GM10266 (cell line): Measurements from ENCODE around the gene SERPING1.

Experiments used
- DNase-seq: peaks from one replicate; pipeline ENCODE4 v3.0.0; 2012; ENCODE audit errors: extremely low spot score
- TF ChIP-seq, protein P1 (sequence below): IDR thresholded peaks from 2 replicates; pipeline ENCODE4 v1.5.1; 2012; ENCODE audit warnings: mild to moderate bottlenecking, low read depth; ENCODE audit not compliant: control insufficient read depth, insufficient read depth; ENCODE audit errors: missing control alignments

The SERPING1 gene

DNA sequence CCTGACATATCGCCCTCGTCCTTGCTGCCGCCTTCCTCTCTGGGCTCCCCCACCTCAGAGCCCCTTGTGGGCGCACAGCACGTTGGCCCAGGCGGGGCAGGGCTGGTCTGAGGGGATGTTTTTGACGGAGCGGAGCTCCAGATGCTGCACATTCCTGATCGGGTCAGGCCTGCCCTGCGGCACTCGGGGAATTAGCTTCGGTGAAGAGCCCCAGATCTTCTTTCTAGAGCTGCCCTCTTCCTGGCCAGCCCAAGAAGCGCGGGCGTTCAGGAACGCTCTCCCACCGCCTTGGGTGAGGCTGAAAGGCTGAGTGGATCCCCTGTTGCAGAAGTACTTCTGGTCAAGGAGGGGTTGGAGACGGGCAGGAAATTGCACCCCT is 40.1 kb downstream of the SERPING1 start:
- no peak for DNase-seq
- TF ChIP-seq, protein P1, sequence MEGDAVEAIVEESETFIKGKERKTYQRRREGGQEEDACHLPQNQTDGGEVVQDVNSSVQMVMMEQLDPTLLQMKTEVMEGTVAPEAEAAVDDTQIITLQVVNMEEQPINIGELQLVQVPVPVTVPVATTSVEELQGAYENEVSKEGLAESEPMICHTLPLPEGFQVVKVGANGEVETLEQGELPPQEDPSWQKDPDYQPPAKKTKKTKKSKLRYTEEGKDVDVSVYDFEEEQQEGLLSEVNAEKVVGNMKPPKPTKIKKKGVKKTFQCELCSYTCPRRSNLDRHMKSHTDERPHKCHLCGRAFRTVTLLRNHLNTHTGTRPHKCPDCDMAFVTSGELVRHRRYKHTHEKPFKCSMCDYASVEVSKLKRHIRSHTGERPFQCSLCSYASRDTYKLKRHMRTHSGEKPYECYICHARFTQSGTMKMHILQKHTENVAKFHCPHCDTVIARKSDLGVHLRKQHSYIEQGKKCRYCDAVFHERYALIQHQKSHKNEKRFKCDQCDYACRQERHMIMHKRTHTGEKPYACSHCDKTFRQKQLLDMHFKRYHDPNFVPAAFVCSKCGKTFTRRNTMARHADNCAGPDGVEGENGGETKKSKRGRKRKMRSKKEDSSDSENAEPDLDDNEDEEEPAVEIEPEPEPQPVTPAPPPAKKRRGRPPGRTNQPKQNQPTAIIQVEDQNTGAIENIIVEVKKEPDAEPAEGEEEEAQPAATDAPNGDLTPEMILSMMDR, result no peak

DNA sequence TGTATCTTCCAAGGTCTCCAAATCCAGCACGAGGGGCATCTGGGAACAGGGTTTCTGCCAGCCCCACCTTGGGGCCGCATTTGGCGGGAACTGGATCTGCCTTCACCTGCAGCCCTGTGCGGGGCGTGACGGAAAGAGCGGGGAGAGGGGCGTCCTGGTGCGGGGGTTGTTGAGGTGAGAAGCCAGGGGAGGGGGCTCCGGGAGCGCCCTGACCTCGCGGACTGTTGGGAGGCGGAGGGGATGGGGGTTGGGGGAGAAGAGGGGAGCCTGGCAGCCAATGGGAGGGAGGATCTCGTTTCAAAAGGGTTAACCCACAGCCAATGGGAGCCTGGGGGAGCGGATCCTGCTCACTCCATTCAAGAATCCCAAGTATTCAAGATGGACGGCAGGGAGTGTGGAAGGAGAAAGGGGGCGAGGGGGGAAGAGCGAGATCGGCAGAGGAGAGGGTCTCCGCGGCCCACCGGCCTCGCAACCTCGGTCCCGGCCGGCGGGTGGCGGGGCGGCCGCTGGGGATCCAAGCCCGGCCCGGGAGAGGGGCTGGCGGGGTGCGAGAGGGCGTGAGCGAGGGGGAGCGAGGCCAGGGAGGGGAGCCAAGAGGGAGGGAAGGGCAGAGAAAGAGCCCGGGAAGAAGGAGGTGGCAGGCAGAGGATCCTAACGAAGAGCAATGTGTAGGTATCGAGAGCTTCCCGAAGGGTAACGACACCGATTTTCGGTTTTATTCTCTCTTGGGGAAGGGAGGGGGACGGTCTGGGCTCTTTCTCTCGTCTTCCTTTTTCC is 40.7 kb downstream of the SERPING1 start:
- DNase-seq, result peak; percentile 64
- TF ChIP-seq, protein P1, result no peak

DNA sequence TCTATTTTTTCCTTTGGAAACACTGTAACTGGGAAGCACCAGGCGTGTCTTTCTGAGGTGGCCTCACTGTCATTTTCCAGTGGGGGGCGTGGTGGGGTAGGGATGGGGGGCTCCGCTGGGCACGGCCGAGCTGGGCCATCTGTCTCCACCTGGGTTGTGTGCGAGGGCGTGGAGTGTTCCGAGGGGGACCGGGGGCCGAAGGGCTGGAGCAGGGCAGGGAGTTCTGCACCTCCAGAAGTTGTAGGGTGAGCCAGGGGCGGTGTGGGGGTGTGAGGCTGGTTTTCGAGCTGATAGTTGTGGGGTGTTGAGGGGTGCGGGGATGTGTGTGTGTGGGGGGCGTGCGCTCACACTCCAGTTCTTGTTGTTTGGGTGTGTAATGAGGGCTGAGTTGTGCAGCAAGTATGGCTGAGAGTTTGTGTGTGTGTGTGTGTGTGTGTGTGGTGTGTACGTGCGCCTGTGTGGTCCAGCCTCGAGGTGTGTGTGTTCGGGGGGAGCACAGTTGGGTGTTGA is 41.4 kb downstream of the SERPING1 start:
- DNase-seq, result peak; percentile 45
- TF ChIP-seq, protein P1, result peak; percentile 16

DNA sequence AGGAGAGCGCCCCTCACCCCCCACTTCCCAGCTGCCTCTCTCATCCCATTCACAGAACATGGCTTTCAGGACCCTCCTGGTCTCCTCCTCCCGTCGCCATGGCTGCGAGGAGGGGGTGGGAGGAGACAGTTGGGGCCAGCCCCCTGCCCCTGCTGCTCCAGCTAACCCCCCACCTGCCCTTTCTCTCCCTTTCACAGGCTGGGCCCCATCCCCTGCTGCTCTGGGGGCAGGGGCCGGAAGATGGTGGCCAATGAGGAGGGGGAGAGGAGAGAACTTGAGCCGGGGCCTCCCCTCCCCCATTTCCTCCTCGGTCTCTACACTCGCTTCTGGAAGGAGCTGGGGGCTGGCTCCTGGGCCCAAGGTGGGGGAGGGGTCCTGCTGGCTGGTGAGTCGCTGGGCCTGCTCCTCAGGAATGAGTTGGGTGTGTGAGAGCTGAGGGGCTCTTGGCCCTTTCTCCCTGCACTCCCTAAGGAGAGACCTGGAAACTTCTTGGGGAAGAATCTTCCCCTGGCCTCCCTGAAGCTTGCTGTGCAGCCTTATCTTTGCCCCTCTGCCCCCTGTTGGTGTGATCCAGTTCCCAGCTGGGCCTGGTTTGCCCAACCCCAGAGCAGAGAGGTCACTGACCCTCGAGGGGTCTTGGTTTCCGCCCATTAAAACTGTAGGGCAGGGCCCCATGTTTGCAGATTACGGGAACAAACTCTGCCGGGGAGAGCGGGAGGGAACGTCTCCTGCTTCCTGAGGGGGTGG is 42.0 kb downstream of the SERPING1 start:
- DNase-seq, result no peak
- TF ChIP-seq, protein P1, result no peak

DNA sequence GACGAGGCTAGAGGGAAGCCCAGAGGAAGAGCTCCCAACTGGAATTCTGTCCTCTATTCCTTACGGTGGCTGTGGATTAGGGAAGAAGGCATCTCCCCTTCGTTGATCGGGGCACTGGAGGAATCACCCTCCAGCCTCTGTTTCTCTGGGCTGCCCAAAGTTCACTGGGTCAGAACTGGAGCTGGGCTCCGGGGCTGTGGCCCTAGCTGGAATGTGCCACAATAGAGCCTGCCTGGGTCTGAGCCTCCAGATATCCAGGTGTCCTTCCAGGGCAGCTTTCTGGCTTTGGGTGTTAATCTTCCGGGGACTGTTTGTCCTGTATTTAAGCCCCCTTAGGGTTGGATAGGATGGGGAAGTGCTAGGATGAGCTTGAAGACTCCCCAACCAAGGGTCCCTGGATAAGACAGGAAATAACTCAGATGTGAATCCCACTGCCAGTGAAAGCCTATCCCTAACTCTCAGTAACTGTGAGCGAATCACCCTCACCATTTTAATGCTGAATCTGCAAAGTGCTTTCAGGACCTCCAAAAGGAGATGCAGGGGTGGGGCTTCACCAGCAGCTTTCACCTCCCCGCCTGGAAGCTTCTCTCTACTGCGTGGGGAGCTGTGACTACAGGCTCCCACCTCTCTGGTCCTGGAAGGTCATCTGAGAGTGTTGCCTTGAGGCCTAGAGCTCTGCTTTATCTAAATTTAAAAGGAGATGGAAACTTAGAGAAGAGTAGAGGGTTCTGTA is 42.7 kb downstream of the SERPING1 start:
- DNase-seq, result no peak
- TF ChIP-seq, protein P1, result no peak

DNA sequence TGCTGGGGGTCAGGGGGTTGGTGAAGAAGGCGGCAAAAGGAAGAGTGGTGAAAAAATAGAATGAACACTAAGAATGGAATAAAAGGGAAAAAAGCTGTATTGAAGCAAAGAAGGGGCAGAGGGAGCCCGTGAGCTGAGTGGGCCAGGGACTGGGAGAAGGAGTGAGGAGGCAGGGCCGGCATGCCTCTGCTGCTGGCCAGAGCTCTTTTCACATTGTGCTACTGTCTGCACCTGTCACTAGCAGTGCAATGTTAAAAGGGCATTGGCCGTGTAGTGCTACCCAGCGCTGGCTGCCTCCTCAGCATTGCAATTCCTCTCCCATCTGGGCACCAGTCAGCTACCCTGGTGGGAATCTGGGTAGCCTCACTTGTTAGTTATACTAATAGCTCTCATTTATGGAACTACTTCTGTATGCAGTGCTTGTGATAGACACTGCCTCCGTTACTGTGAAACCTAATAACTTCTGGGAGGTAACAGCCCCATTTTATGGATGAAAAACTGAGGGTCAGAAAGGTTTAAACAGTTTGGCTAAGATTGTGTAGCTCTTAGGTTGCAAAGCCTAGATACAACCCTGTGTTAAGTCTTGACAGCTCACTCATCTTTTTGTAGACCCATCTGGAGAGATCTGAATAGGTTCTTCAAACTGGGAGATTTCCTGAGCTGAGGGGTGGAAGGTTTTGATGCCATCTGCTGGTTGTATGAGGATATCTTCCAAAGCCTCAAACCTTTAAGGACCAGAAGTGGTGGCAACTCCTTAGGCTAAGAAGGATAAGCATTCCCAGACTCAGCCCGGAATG is 43.7 kb downstream of the SERPING1 start:
- TF ChIP-seq, protein P1, result peak; percentile 50
- DNase-seq, result peak; percentile 74
